Effector memory CD4-positive, alpha-beta T cell (primary cell): ENCODE data around the gene UBE2Q2.
"Not testable (repeated sequence)": the region's sequence is repeated elsewhere in the genome, so short reads cannot be mapped to it uniquely, and the experiment has no call there.

Experiments
- DNase-seq, 3 donors: peaks; one replicate each; pipeline ENCODE4 v3.0.0-alpha.2; 2020
- H3K27ac ChIP-seq: 2 replicates; pipeline ENCODE4 v1.7.0; 2013; ENCODE audit warnings: mild to moderate bottlenecking, low read length, moderate library complexity; ENCODE audit not compliant: insufficient read depth, poor library complexity, severe bottlenecking
- H3K27me3 ChIP-seq: replicated peaks from 2 replicates; pipeline ENCODE4 v1.7.0; 2013; ENCODE audit warnings: mild to moderate bottlenecking, low read length; ENCODE audit not compliant: insufficient read depth, control insufficient read depth, poor library complexity, severe bottlenecking
- H3K36me3 ChIP-seq: 2 replicates; pipeline ENCODE4 v1.7.0; 2013; ENCODE audit warnings: mild to moderate bottlenecking, low read length, moderate library complexity; ENCODE audit not compliant: control insufficient read depth, insufficient read depth
- H3K4me1 ChIP-seq: 2 replicates; pipeline ENCODE4 v1.7.0; 2013; ENCODE audit warnings: low read length, mild to moderate bottlenecking; ENCODE audit not compliant: control insufficient read depth, insufficient read depth, poor library complexity, severe bottlenecking
- H3K4me3 ChIP-seq: 2 replicates; pipeline ENCODE4 v1.7.0; 2013; ENCODE audit warnings: low read length, low read depth, mild to moderate bottlenecking; ENCODE audit not compliant: insufficient read depth, poor library complexity, severe bottlenecking
- H3K9me3 ChIP-seq: 2 replicates; pipeline ENCODE4 v1.7.0; 2013; ENCODE audit warnings: mild to moderate bottlenecking, low read length, moderate library complexity; ENCODE audit not compliant: control insufficient read depth
- total RNA-seq, 3 donors: gene quantifications; one replicate each; lab custom pipeline; 2026; lab: John Stamatoyannopoulos, UW

The UBE2Q2 gene
- 63.7 to 105 (median 77.3) reads per million in 3 donors for total RNA-seq

GRCh38 chr15:75842722-75843677 is at the start of gene UBE2Q2:
Gene UBE2Q2 (plus strand): TSS chr15:75843447. CDS start chr15:75843667, 220 bp downstream.
- H3K36me3 ChIP-seq: no peaks in the 10 kb centered on the region

GRCh38 chr15:75796321-75796720 is 46.9 kb upstream of the UBE2Q2 start:
- Histone ChIP-seq H3K9me3 (no peaks in the 10 kb centered on the region), H3K36me3 (no peaks in the 10 kb centered on the region), H3K4me1 (no peaks in the 10 kb centered on the region), H3K4me3 (no peak overlapping the region), H3K27ac (no peak overlapping the region), H3K27me3 (no peaks in the 10 kb centered on the region)
- no peak for DNase-seq

More at GRCh38 chr15:75842722-75843677, at the start of gene UBE2Q2:
- peak; percentile 52 to 63 (median 62) for DNase-seq
- H3K4me1 ChIP-seq: peaks cover 32% of the 10 kb centered on the region
- no peaks in the 10 kb centered on the region for H3K27me3 ChIP-seq
- H3K4me3 ChIP-seq: peak within 1 kb of the TSS; percentile 87
- H3K9me3 ChIP-seq: no peaks in the 10 kb centered on the region
- peak within 1 kb of the TSS; percentile 77 for H3K27ac ChIP-seq

GRCh38 chr15:75797146-75797545 is 46.1 kb upstream of the UBE2Q2 start:
- H3K27me3 ChIP-seq, H3K4me1 ChIP-seq, H3K4me3 ChIP-seq, H3K36me3 ChIP-seq, DNase-seq, H3K27ac ChIP-seq, H3K9me3 ChIP-seq: not testable (repeated sequence)

- no peaks in the 10 kb centered on the region for H3K27me3 ChIP-seq
- no peaks in the 10 kb centered on the region for H3K9me3 ChIP-seq
- no peak overlapping the region for H3K4me3 ChIP-seq
- H3K36me3 ChIP-seq: no peaks in the 10 kb centered on the region
- peaks cover 4% of the 10 kb centered on the region for H3K4me1 ChIP-seq
- no peak for DNase-seq
- H3K27ac ChIP-seq: no peak overlapping the region
Observed at GRCh38 chr15:75799190-75799589, 44.1 kb upstream of the UBE2Q2 start.

GRCh38 chr15:75800409-75800808 is 42.8 kb upstream of the UBE2Q2 start:
- H3K4me1 ChIP-seq, DNase-seq, H3K4me3 ChIP-seq, H3K27ac ChIP-seq, H3K36me3 ChIP-seq, H3K9me3 ChIP-seq, H3K27me3 ChIP-seq: not testable (repeated sequence)

- Histone ChIP-seq H3K4me1 (peaks cover 4% of the 10 kb centered on the region), H3K4me3 (no peak overlapping the region), H3K27ac (no peak overlapping the region), H3K27me3 (no peaks in the 10 kb centered on the region), H3K36me3 (no peaks in the 10 kb centered on the region), H3K9me3 (no peaks in the 10 kb centered on the region)
- DNase-seq: peak; percentile 54 to 69 (median 61)
Observed at GRCh38 chr15:75801859-75802593, 41.2 kb upstream of the UBE2Q2 start.

GRCh38 chr15:75807486-75807885 is 35.8 kb upstream of the UBE2Q2 start:
- not testable (repeated sequence) for DNase-seq, H3K27me3 ChIP-seq, H3K4me3 ChIP-seq, H3K4me1 ChIP-seq, H3K27ac ChIP-seq, H3K9me3 ChIP-seq, H3K36me3 ChIP-seq

- not testable (repeated sequence) for H3K27me3 ChIP-seq, DNase-seq, H3K9me3 ChIP-seq
Observed at GRCh38 chr15:75808009-75808408, 35.2 kb upstream of the UBE2Q2 start.

GRCh38 chr15:75808563-75808962 is 34.7 kb upstream of the UBE2Q2 start:
- H3K4me3 ChIP-seq: no peak overlapping the region
- no peaks in the 10 kb centered on the region for H3K4me1 ChIP-seq
- no peaks in the 10 kb centered on the region for H3K27me3 ChIP-seq
- DNase-seq: no peak
- H3K27ac ChIP-seq: no peak overlapping the region
- H3K36me3 ChIP-seq: no peaks in the 10 kb centered on the region
- H3K9me3 ChIP-seq: no peaks in the 10 kb centered on the region

More at GRCh38 chr15:75808009-75808408, 35.2 kb upstream of the UBE2Q2 start:
- H3K27ac ChIP-seq, H3K4me3 ChIP-seq, H3K4me1 ChIP-seq, H3K36me3 ChIP-seq: not testable (repeated sequence)
